Natural killer cell (primary cell): ENCODE data around the gene BAHD1. TPM values are rescaled to one million over a fixed set of nuclear protein-coding genes. Genes with fewer than 3 reads are reported as not detected.
"Not testable (repeated sequence)": the region's sequence is repeated elsewhere in the genome, so short reads cannot be mapped to it uniquely, and the experiment has no call there.

Experiments
- ATAC-seq, 3 donors: fragments of 150-1000 bp in 2 of 3; fragments of 200-7000 bp in 1 of 3; cut with Tn5 transposase; 1 replicate in 1 of 3; 2 replicates in 2 of 3; pipeline ENCODE4 v1.10.0; 2021; ENCODE audit warnings: mild to moderate bottlenecking in 2 of 3, moderate library complexity in 2 of 3
- DNase-seq, 2 donors: peaks; one replicate each; pipeline versions ENCODE4 v3.0.0 to v3.0.0-alpha.2; 2013 to 2021; ENCODE audit warnings: mixed read lengths in 1 of 2
- H3K27ac ChIP-seq: one replicate; pipeline ENCODE4 v1.5.1; 2013; ENCODE audit warnings: mild to moderate bottlenecking, low read length
- H3K27me3 ChIP-seq: one replicate; pipeline ENCODE4 v1.6.1; 2013; ENCODE audit warnings: low read length; ENCODE audit not compliant: control insufficient read depth, insufficient read depth
- H3K36me3 ChIP-seq: one replicate; pipeline ENCODE4 v1.6.1; 2013; ENCODE audit warnings: low read length; ENCODE audit not compliant: control insufficient read depth, insufficient read depth
- H3K4me1 ChIP-seq: one replicate; pipeline ENCODE4 v1.6.1; 2013; ENCODE audit warnings: low read length; ENCODE audit not compliant: control insufficient read depth, insufficient read depth
- H3K4me3 ChIP-seq: one replicate; pipeline ENCODE4 v1.5.1; 2013; ENCODE audit warnings: low read length
- H3K9me3 ChIP-seq: one replicate; pipeline ENCODE4 v1.6.1; 2013; ENCODE audit warnings: low read length; ENCODE audit not compliant: control insufficient read depth, insufficient read depth
- H3K27ac Mint-ChIP-seq, 2 donors: one replicate each; pipeline ENCODE4 v1.8.0; 2022; ENCODE audit warnings: mild to moderate bottlenecking in 2 of 2, mixed read lengths in 2 of 2, moderate library complexity in 1 of 2
- H3K27me3 Mint-ChIP-seq, 2 donors: one replicate each; pipeline ENCODE4 v1.8.0; 2022; ENCODE audit warnings: low read depth in 2 of 2, mixed read lengths in 2 of 2
- H3K36me3 Mint-ChIP-seq: one replicate; pipeline ENCODE4 v1.8.0; 2022; ENCODE audit warnings: mixed read lengths
- H3K4me1 Mint-ChIP-seq, 2 donors: one replicate each; pipeline ENCODE4 v1.8.0; 2022; ENCODE audit warnings: mixed read lengths in 2 of 2
- H3K4me3 Mint-ChIP-seq: one replicate; pipeline ENCODE4 v1.8.0; 2022; ENCODE audit warnings: mild to moderate bottlenecking, moderate library complexity, mixed read lengths
- H3K9me3 Mint-ChIP-seq, 2 donors: one replicate each; pipeline ENCODE4 v1.8.0; 2022; ENCODE audit warnings: mixed read lengths in 2 of 2
- WGBS: methylation state at CpG from one replicate; pipeline ENCODE4 v1.1.7; 2013; ENCODE audit warnings: missing lambda C conversion rate; ENCODE audit not compliant: insufficient coverage; 5-methylcytosine and 5-hydroxymethylcytosine counted together
- intact Hi-C: fragments of 100-400 bp; cut with micrococcal nuclease; formaldehyde crosslinking; loops from one replicate; pipeline ENCODE4 v1.14.2; 2022
- total RNA-seq, 4 donors: library from RNA; stranded (reverse); fragments of 120-200 nt in 1 of 4; gene quantifications; one replicate each; pipeline versions ENCODE4 v1.2.3 to v1.2.4, GENCODE V29; 2013 to 2022
- TF ChIP-seq, protein P1 (sequence below): fragments of 200-600 bp; IDR thresholded peaks from one replicate; pipeline ENCODE4 v1.8.0; 2022; ENCODE audit warnings: antibody characterized with exemption

The BAHD1 gene
- total RNA-seq, 3 donors from 2014 or later (not counting 1 experiment from before 2014, with no cell fraction given): 29.4 to 48.9 (median 41.8) TPM

DNA sequence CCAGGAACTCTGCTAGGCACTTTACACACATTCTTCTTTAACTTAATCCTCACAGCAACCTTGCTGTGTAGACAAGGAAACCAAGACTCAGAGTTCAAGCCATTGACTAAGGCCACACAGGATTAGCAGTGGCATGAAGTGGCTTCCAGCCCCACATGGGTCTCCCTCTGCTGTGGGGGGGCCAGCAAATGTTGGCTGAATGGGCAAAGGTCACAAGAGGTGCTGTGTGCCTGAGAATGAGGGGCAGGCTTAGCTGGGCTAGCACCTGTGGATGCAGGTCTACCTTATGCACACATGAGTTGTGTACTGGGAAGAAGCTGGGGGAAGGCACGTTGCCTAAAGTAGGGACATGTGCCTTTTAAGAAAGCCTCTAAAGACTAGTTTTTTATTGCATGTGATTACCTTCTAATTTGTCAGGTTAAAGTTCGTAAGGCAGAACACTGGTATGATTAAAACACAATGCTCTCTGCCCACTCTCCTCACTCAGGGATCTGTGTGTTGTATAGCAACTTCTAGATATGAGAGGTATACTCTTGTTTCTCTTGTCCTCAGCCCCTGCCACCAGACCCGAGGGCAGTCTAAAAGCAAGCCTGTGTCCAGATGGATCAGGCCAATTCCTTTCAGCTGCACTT is 10.9 kb downstream of the BAHD1 start:
- Mint-ChIP-seq H3K9me3 (no peaks in the 10 kb centered on the region), H3K4me1 (peaks cover 67 to 74% of the 10 kb centered on the region in 2 donors), H3K27ac (peak overlapping the region; percentile 80 to 89), H3K4me3 (peak overlapping the region; percentile 73), H3K36me3 (no peaks in the 10 kb centered on the region), H3K27me3 (no peaks in the 10 kb centered on the region)
- Histone ChIP-seq H3K4me1 (peaks cover 56% of the 10 kb centered on the region), H3K36me3 (no peaks in the 10 kb centered on the region), H3K27ac (peak overlapping the region; percentile 69), H3K4me3 (no peak overlapping the region), H3K9me3 (no peaks in the 10 kb centered on the region), H3K27me3 (no peaks in the 10 kb centered on the region)
- no peak for DNase-seq
- 75% methylated on average over 3 of the region's 3 CpGs for WGBS
- intact Hi-C loops: no loop called here
- peak in 1 of 3 donors; percentile 9 for ATAC-seq
- TF ChIP-seq, protein P1, sequence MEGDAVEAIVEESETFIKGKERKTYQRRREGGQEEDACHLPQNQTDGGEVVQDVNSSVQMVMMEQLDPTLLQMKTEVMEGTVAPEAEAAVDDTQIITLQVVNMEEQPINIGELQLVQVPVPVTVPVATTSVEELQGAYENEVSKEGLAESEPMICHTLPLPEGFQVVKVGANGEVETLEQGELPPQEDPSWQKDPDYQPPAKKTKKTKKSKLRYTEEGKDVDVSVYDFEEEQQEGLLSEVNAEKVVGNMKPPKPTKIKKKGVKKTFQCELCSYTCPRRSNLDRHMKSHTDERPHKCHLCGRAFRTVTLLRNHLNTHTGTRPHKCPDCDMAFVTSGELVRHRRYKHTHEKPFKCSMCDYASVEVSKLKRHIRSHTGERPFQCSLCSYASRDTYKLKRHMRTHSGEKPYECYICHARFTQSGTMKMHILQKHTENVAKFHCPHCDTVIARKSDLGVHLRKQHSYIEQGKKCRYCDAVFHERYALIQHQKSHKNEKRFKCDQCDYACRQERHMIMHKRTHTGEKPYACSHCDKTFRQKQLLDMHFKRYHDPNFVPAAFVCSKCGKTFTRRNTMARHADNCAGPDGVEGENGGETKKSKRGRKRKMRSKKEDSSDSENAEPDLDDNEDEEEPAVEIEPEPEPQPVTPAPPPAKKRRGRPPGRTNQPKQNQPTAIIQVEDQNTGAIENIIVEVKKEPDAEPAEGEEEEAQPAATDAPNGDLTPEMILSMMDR: no peak

DNA sequence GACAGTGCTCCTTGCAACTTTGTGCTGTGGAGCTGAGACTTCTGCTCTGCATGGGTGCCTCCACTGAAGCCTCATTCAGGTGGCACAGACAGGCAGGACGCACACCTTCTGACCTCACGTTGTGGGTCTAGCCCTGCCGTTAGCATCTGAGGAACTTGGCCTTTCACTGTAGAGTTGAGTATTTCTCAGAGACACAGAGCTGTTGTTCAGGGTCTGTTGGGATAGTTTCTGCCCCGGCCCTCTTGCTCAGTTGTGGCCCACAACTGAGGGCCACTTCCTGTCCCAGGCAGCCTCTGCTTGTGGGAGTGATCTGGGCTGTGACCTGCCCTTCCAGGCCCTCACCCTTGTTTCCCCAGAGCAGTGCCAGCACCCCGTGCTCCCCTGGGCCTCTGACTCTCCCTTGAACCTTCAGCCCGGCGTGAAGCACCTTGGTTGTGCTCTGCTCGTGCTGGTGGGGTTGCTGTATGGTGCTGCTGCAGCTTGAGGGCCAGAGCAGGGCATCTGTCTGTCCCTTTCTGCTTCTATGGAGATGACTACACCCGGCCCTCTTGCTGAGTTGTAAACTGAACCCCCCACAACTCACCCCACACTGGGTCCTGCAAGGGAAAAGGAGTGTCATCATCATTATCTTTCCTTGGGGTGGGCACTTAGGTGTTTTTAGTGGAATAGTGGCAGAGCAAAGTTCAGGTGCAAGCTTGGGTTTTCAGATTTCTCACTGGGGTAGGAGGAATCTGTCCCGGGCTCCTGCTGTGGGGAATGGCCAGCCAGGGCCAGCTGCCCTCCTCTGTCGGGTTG is 11.7 kb downstream of the BAHD1 start:
- Histone ChIP-seq H3K4me3 (no peak overlapping the region), H3K27ac (peak overlapping the region; percentile 69), H3K27me3 (no peaks in the 10 kb centered on the region), H3K36me3 (no peaks in the 10 kb centered on the region), H3K4me1 (peaks cover 62% of the 10 kb centered on the region), H3K9me3 (no peaks in the 10 kb centered on the region)
- ATAC-seq (peak; percentile 60 to 72 (median 61)), DNase-seq (peak in 1 of 2 donors; percentile 24)
- Mint-ChIP-seq H3K27me3 (no peaks in the 10 kb centered on the region), H3K4me1 (peaks cover 75 to 82% of the 10 kb centered on the region in 2 donors), H3K4me3 (peak overlapping the region; percentile 73), H3K9me3 (no peaks in the 10 kb centered on the region), H3K36me3 (no peaks in the 10 kb centered on the region), H3K27ac (peak overlapping the region; percentile 80 to 89)
- TF ChIP-seq, protein P1: no peak
- intact Hi-C loops: no loop called here
- WGBS: 26% methylated on average over 10 of the region's 11 CpGs

DNA sequence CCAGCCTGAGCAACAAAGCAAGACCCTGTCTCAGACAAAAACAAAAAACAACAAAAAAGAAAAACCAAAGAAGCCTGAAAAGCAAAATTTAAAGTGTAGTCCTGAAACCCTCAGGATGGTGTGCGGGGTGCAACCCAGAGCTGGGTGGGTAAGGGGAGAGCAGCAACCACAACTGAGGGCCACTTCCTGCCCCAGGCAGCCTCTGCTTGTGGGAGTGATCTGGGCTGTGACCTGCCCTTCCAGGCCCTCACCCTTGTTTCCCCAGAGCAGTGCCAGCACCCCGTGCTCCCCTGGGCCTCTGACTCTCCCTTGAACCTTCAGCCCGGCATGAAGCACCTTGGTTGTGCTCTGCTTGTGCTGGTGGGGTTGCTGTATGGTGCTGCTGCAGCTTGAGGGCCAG is 13.2 kb downstream of the BAHD1 start:
- peak in 1 of 2 donors; percentile 56 for DNase-seq
- H3K4me3 ChIP-seq, H3K27me3 Mint-ChIP-seq, H3K9me3 ChIP-seq, H3K36me3 ChIP-seq, H3K9me3 Mint-ChIP-seq, H3K27me3 ChIP-seq, H3K36me3 Mint-ChIP-seq: not testable (repeated sequence)
- H3K27ac Mint-ChIP-seq: peak overlapping the region; percentile 80 to 89
- peak; percentile 52 to 67 (median 63) for ATAC-seq
- H3K27ac ChIP-seq: peak overlapping the region; percentile 69
- 0% methylated on average over 2 of the region's 3 CpGs for WGBS
- peaks cover 79 to 84% of the 10 kb centered on the region in 2 donors for H3K4me1 Mint-ChIP-seq
- intact Hi-C loops: loop anchor here (2.0 kb wide), 1 partner anchor 17 kb away; the partner anchor contains the start of gene CHST14
- peak overlapping the region; percentile 73 for H3K4me3 Mint-ChIP-seq
- peaks cover 62% of the 10 kb centered on the region for H3K4me1 ChIP-seq

DNA sequence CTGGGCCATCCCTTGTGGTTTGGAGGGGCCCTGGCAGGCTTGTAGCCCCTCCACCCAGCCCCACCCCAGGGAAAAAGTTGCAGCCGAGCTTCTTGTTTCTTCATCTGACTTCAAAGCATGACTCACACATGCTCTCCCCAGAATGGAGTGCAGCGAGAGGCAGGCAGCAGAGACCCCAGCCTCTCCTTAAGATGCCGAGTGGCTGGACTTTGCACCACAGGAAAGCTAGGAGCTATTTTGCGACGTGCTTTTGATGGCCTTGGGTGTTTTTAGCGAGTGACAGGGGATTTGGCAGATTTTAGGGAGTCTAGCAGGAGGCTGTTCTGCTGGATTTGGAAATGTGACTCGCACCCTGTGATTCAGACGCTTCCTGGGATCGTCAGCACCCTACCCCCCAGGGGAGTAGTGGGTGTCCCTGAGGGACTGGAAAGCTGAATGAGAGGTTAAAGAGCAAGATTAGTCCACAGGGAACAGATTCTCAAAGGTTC is 14.2 kb downstream of the BAHD1 start:
- H3K4me3 ChIP-seq: no peak overlapping the region
- no peaks in the 10 kb centered on the region for H3K27me3 ChIP-seq
- no peaks in the 10 kb centered on the region for H3K9me3 Mint-ChIP-seq
- TF ChIP-seq, protein P1: no peak
- H3K27ac ChIP-seq: peak overlapping the region; percentile 69
- H3K27ac Mint-ChIP-seq: peak overlapping the region; percentile 80 to 89
- peaks cover 11% of the 10 kb centered on the region for H3K36me3 ChIP-seq
- H3K4me3 Mint-ChIP-seq: peak overlapping the region; percentile 37
- WGBS: 68% methylated on average over 9 of the region's 9 CpGs
- peaks cover 69 to 74% of the 10 kb centered on the region in 2 donors for H3K4me1 Mint-ChIP-seq
- no peaks in the 10 kb centered on the region for H3K9me3 ChIP-seq
- H3K4me1 ChIP-seq: peaks cover 62% of the 10 kb centered on the region
- H3K36me3 Mint-ChIP-seq: no peaks in the 10 kb centered on the region
- intact Hi-C loops: loop anchor here (2.0 kb wide), 1 partner anchor 16 kb away; the partner anchor contains the start of gene CHST14
- peak in 1 of 3 donors; percentile 41 for ATAC-seq
- no peak for DNase-seq
- H3K27me3 Mint-ChIP-seq: no peaks in the 10 kb centered on the region
